ENCODE data around the gene PAGE3.

GRCh38 chrX:55253528-55253927 is 11.2 kb downstream of the PAGE3 start:
- TF ChIP-seq GATA3 (IDR thresholded peaks at IDR 0.05; ENCODE audit: low read depth, low read length) (no peak), GATA2 (IDR thresholded peaks at IDR 0.05; ENCODE audit: low read depth, low read length) (no peak)

Measured in SH-SY5Y (cell line).